Kasumi-1 (cell line): ENCODE measurements around the gene PHLDB2.
"Not testable (repeated sequence)": the region's sequence is repeated elsewhere in the genome, so short reads cannot be mapped to it uniquely, and the experiment has no call there.

ENCODE experiments used
- DNase-seq, 2 experiments: peaks; one replicate each; lab custom pipeline; 2025; lab: John Stamatoyannopoulos, UW

The PHLDB2 gene

DNA sequence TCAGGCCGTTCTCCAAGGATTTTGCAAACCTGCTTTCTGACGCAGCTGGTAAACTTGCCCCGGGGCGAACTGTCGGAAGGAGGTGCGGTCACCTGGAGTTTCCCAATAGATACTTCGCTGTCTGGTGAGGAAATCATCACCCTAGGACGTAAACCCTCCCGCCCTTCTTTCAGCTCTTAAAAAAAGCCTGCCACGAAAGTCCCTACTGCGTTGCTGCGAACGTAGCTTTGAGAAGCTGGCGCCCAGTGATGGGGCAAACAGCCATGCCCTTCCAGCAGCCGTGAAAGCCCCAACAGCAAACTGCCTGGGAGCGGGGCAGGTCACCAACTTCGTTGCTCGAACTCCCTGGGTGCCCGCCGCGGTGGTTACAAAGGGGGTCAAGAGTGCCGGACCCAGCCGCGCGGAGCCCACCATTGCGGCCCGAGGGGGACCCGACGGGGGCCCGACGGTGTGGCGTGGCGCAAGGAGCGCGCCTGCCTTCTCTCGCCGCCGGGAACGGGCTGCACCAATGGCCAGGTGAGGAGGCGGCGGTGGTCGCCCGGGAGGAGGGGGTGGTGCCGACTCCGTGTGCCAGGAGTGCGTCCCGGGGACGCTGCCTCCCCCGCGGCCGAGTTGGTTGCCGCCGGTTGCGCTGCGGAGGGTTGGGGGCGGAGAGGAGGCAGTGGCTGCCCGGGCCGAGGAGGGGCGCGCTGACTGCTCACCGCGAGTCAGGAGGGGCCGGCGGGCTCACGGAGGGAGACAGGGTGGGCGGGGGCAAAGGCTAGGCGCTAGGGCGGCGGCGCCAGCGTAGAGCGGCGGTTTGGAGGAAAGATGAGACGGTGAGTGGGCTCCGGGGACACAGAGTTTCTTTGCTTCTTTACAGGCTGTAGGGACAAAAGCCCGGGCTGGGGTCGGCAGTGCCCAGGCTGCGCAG lies at the start of gene PHLDB2:
TSS of gene PHLDB2 (plus strand) at position 205 of the 913 bp plus-strand sequence. CDS start 24,813 bp downstream, outside the sequence.
- peak in 1 of 2 experiments; percentile 17 for DNase-seq

DNA sequence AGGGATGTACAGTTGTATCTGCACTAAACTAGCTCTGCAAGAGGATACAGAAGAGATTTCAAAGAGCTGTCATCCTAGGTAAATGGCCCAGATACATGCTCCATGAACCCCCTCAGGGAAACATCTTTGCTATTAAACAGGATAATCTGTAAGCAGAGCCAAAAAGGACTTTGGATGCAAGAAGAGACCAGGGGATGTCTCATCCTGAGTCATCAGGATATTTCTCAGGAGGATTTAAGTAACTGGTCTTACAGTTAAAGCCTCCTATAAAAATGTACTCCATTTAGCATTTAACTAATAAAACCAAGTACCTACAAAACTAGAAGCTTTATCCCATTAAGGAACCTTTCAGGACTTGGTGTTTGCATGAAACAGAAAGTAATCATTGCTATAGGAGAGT lies 48.2 kb upstream of the PHLDB2 start:
- no peak for DNase-seq

DNA sequence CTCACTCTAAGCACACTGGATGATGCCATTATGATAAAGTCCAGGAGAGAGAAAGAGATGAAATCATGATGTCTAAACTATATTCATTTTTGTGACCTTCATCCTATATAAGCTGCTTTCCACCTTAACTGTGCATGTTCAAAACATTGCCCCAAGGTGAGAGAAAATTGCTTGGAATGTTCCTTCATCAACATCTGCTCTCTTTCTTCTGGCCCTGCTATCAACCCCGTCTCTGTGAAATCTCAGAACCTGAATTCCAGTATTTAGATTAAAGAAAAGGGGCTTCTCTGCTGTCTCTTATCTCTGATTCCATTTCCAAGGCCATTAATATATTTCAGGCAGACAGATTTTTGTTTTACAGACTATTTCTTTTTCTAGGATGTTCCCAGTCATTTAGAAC lies 47.3 kb upstream of the PHLDB2 start:
- DNase-seq, result no peak

DNA sequence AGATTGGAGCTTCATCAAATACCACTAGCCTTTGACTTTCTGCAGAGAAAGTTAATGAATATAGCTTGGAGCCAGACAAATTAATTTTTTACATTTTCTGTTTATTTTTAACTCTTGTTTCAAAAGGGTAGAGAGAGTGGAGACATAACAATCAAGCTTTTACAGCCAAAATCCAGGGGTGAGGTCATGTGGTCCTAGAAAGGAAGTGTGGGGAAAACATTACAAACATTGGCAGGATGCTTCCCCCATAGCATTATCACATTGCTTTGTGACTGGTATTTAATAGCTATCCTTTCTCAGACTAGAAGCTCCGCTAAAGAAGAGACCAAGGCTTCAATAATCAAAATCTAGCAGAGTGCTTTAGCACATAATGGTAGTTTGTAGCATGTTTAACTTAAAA lies 46.4 kb upstream of the PHLDB2 start:
- DNase-seq, result no peak

DNA sequence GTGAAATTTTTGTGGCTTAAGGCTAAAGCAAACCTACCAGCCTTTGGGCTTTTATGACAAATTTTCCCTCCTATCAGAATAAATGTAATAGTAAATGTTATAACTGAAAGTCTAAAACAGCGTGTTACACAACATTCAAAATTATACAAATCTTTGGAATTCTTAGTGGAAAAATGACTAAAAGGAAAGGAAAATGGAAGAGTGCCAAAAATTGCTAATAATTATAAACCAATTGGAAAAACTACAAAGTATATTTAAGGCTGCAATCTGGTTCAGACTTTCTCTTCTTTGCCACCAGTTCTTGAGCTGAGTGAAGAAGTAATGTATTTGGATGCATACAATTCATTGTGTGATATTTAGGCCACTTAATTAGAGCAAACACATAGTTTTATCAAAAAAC lies 45.6 kb upstream of the PHLDB2 start:
- DNase-seq, result no peak

DNA sequence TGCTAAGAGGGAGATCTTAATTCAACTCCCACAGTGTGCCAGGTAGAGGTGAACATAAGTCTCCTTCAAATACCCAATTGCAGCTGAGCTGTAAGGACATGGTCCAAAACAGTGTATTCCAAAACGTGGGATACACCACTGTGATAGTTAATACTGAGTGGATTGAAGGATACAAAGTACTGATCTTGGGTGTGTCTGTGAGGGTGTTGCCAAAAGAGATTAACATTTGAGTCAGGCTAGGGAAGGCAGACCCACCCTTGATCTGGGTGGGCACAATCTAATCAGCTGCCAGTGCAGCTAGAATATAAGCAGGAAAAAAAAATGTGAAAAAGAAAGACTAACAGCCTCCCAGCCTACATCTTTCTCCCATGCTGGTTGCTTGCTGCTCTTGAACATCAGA lies 45.1 kb upstream of the PHLDB2 start:
- no peak for DNase-seq

DNA sequence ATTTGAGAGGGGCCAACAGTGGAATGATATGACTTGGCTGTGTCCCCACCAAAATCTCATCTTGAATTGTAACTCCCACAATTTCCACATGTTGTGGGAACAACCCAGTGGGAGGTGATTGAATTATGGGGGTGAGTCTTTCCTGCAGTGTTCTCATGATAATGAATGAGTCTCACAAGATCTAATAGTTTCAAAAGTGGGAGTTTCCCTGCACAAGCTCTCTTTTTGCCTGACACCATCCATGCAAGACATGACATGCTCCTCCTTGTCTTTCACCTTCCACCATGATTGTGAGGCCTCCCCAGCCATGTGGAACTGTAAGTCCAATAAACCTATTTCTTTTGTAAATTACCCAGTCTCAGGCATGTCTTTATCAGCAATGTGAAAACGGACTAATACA lies 42.3 kb upstream of the PHLDB2 start:
- not testable (repeated sequence) for DNase-seq

DNA sequence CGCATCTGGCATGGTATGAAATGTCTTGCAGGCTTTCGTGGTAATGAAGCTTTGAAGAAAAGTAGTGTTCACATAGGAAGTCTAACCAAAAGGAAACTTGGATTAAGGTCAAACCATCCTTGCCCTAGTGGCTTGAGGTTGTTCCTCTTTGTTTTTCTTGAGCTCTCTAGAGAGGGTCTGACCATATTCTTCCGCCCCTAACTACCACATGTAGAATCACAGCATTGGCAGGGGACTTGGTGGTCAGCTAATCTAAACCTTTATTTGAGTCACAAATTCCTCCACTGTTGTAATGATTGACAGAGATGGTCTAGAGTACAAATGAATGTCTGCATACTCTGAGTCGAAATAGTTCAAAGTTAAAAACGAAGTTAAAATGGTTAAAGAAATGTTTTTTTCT lies 39.1 kb upstream of the PHLDB2 start:
- no peak for DNase-seq

DNA sequence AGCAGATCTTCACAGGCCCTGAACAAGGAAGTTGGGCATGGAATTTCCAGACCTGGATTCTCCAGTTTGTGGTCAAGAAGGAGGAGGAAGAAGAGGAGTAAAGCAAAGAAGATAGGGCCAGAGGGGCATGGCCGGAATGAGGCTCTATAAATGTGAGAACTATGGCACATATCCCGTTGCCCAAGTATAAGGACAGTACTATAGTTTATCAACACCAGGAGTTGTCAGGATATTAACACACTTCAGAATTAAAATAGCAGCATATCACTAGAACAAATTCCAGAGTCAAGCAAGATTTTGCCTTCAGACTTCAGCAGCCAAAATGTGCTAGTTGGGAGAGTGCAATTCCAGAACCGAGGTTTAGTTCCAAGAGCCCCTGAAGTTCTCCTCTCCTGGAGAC lies 38.4 kb upstream of the PHLDB2 start:
- DNase-seq, result no peak

DNA sequence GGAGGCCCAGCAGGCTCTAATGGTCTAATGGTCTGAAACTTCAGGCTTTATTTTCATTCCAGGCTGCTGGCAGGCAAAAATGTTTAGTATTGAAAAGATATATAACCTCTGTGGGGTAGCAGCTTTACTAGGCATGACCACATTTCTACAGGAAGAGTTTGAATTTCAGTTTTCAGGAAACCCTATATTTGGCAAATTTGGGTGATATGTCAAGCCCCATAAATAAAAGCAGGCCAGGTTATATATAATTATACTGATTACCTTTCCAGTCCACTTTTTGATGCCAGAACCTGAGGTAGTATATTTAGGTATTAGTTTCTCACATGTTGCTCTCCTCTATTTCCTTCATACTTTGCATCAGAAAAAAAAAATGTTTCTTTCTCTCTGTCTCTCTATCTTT lies 37.2 kb upstream of the PHLDB2 start:
- no peak for DNase-seq

DNA sequence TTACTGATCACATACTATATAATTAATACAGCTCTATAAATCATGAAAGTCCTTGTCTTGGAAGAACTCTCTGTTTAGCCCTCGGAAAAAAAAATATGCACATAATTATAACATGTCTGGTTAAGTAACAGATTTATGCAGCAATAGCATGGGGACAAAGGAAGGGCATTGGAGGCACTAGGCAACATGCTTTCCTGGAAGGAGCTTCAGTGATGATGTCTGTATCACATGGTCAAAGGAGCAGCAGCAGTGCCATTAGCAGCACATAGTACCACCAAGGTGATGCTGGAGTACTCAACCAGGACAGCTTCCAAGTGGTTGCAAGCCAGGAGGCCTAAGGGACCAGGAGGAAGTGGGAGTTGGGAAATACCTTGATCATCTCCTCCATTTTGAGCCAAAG lies 36.3 kb upstream of the PHLDB2 start:
- no peak for DNase-seq

DNA sequence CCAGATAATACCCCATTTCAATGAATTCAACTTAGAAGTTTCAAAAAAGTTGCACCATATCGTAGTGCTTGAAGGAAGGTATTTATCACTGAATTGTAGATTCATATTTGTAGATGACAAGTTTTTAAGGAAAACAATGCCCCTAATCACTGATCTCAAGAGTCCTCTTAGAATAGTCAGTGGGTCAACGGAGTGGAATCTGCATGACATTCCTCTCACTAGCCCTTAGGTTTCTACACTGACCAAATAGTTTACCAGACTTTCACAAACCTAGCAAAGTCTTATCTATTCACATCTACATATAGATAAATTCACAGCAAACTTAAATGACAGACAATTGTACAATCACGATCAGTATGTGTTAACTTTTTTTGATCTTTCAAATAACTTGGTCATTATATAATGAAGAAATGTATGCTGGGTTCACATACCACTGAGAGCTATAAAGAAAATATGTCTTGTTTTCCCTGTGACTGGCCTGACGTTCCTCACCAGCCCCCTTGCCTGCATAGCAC lies 35.7 kb upstream of the PHLDB2 start:
- no peak for DNase-seq

DNA sequence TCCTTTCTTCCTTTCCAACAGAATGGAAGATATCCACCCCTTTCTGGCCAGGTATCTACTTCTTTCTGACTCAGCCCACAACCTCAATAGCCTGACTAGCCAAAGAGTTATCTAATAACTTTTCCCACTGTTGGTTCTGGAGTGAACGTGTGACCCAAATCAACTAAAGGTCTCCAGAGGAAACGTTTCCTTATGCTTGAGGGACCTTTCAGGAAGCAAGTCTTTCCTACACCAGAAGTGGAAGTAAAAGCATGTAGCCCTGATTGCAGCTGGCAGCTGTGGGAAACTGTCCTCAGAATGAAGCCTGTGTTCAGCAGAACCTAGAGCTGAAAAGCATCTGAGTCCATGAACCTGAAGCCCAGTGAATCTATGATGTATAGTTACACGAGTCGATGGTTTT lies 34.7 kb upstream of the PHLDB2 start:
- DNase-seq, result no peak

DNA sequence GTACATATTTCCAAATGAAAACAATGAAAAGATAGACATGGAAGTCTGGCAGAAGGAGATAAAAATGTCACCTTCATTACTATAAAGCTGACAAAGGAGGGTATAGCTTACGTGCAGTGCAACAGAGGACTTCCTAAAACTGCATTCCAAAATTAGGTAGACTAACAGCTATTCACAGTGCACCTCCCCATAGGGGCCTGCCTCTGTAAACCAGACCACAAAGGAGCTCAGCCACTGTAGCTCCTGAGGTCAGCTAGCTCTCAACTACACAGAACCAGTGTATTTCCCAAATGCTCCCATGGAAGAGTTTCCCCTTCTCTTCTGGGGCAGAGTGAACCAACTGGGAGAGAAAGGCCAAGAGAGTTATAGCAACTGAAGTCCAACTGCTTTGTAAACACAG lies 31.2 kb upstream of the PHLDB2 start:
- no peak for DNase-seq

DNA sequence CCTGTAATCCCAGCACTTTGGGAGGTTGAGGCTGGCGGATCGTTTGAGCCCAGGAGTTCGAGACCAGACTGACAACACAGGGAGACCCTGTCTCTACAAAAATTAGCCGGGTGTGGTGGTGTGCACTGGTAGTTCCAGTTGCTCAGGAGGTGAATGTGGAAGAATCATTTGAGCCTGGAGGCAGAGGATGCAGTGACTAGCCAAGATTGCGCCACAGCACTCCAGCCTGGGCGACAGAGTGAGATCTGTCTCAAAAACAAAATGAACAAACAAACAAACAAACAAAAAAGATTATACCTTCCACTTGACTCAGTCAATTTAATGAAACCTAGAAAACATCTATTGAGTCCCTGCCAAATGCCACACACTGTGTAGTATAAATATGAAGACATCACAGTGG lies 30.5 kb upstream of the PHLDB2 start:
- no peak for DNase-seq

DNA sequence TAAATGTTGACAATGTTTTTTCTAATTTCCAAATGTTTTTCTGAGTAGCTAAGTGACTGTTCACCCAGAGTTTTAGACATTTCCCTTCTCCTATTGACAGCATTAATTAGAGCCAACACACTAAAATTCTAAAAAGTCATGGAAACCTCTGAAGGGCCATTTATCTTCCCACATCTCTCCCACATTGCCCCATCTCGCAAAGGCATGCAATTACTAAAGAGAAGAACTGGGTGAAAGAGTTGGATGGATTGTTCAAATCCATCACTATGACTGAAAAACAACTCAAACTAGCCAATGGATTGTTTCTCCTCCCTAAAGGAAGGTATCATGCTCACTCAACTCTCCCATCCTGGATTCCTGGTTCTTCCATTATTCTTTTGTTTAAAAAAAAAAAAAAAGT lies 30.0 kb upstream of the PHLDB2 start:
- DNase-seq, result no peak

DNA sequence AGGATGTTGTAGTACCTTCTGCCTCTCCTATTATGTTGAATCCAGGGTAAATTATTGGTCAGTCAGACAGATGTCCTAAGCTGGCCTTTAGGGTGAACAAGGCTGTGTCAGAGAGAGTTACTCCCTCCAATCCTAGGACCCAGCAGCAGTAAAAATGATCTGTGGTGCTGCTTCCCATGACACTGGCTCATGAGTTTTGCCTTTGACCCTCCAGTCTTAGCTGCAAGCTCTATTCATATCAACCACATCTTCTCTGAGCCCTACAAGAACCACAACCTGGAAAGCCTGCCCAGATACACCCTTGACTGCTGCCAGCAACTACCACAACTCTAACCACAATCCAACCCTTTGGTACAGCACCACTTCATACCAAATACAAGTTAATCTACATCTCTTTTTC lies 27.2 kb upstream of the PHLDB2 start:
- peak in 1 of 2 experiments; percentile 31 for DNase-seq

DNA sequence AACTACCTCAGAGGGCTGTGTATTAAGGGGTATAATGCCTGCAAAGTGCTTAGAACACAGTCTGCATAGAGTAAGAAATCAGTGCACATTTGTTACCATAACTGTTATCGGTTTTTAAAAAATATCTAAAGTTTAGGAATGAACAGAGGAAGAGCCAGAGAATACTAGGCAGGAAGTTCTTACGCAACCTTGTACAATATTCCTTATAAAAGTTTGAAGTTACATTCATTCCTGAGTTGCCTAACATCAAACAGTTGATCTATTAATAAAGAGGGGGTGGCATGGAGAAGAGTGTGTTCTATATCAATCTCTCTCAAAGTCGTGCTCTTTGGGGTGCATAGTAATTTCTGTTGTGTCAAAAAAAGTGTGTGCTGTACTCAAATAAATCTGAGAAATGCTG lies 22.0 kb upstream of the PHLDB2 start:
- no peak for DNase-seq

DNA sequence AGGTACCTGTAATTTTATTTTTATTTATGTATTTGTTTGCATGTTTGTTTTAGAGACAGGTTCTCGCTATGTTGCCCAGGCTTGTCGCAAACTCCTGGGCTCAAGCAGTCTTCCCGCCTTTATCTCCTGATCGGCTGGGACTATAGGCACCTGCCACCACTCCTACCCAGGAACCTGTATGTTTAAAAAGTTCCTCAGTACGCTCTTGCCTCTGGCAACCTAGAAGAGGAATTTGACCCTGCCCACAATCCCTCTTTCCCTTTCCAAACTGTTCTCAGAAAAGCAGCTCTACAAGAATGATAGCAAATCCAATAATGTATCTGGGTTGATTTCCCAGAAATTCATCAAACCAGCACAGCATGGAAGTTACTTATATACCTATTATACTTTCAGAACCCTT lies 20.9 kb upstream of the PHLDB2 start:
- DNase-seq, result no peak

DNA sequence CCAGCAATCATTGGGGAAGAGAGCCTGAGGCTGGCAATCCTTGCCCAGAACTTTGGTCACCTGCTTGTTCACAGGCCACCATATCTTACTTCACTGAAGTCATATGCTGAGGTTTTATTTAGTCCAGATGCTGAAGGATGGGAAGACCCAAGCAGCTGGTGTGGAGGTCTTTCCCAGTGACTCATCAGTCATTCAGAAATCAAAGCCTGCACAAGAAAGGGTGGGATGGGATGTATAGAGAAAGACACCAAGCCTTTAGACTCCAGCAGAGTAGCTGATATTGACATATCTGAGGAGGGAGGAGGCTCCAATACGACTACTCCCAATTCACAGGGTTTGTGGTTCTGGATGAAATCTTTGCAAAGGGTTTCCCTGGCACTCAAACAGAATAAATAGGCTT lies 13.0 kb upstream of the PHLDB2 start:
- no peak for DNase-seq

DNA sequence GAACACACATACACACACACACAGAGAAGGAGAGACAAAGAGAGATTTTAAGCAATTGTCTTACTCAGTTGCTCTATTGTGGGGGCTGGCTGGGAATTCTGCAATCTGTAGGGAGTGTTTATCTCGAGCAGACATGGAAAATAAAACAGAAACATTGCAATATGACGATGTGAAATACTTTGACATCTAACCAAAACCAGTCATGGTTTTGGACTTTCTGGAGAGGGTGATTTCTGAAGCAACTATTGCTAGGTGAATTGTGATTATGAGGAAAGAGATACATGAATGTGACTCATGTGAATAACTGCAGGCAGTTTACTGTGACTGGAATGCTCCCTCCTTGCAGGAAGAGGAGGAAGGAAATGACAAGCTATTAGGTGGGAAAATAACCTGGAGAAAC lies 12.3 kb upstream of the PHLDB2 start:
- no peak for DNase-seq

DNA sequence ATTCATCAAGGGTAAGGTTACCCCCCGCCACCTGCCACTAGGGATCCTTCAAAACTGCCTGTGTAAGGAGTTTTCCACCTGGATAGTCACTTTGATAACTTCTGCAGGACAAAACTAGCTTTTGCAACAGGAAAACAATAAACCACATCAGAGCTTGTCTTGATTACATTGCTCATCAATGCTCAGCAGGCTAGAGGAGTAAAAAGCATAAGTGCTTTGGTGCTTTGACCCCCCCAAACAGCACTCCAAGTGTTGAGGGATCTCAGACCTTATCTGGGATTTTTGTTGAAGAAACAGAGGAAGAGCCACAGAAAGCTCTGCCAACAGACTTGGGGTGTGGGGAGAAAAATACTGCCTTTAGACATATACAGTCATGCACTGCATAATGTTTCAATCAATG lies 10.8 kb upstream of the PHLDB2 start:
- DNase-seq, result no peak

DNA sequence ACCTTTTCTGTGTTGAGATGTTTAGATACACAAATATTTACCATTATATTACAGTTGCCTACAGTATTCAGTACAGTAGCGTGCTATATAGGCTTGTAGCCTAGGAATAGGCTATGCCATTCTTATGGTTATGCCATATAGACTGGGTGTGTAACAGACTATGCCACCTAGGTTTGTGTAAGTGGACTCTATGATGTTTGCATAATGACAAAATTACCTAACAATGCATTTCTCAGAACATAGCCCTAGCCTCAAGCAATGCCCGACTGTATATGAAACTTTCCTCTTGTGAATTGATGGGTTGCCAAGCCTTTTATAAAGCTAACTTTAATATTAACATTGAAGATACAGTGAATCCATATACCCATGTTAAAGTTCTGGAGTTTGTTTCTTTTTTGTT lies 10.3 kb upstream of the PHLDB2 start:
- DNase-seq, result no peak

DNA sequence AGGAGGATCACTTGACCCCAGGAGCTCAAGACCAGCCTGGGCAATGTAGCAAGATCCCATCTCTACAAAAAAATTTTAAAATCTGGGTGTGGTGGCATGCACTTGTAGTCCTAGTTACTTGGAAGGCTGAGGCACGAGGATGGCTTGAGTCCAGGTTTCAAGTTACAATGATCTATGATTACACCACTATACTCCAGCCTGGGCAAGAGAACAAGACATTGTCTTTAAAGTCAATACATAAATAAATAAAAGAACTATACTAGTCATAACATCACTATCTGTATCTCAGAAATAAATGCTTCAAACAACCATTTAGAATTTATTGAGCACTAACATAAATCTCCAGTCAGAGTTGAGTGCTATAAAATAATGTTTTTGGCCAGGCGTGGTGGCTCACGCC lies 8.5 kb upstream of the PHLDB2 start:
- DNase-seq, result no peak
